Lung (tissue), 12 donors: ENCODE data around the gene TSKU. TPM values are rescaled to one million over a fixed set of nuclear protein-coding genes. Genes with fewer than 3 reads are reported as not detected.

Source experiments
- ATAC-seq: fragments of 200-7000 bp; cut with Tn5 transposase; one replicate; pipeline ENCODE4 v1.9.1; 2020; ENCODE audit warnings: moderate number of reproducible peaks; ENCODE audit not compliant: insufficient read depth, low FRiP score
- DNase-seq, 3 donors: peaks; one replicate each; pipeline ENCODE4 v3.0.0-alpha.2; 2013 to 2017
- H3K27ac ChIP-seq, 2 donors: one replicate each; pipeline ENCODE4 v1.5.1; 2013; ENCODE audit warnings: mild to moderate bottlenecking in 2 of 2, moderate library complexity in 2 of 2, control low read depth in 1 of 2, inconsistent platforms in 1 of 2, low read depth in 1 of 2, low read length in 1 of 2
- H3K27me3 ChIP-seq, 3 donors: one replicate each; pipeline ENCODE4 v1.5.1; 2013; ENCODE audit warnings: low read length in 2 of 3; ENCODE audit not compliant: control insufficient read depth in 3 of 3, insufficient read depth in 3 of 3
- H3K36me3 ChIP-seq, 4 donors: one replicate each; pipeline ENCODE4 v1.5.1; 2013; ENCODE audit warnings: low read length in 4 of 4, mild to moderate bottlenecking in 1 of 4, moderate library complexity in 1 of 4; ENCODE audit not compliant: control insufficient read depth in 4 of 4, insufficient read depth in 4 of 4
- H3K4me1 ChIP-seq, 5 donors: one replicate each; pipeline ENCODE4 v1.5.1; 2013; ENCODE audit warnings: low read length in 5 of 5, mild to moderate bottlenecking in 2 of 5, moderate library complexity in 1 of 5; ENCODE audit not compliant: control insufficient read depth in 5 of 5, insufficient read depth in 5 of 5
- H3K4me3 ChIP-seq: one replicate; pipeline ENCODE4 v1.5.1; 2013; ENCODE audit warnings: mild to moderate bottlenecking, control low read depth, moderate library complexity
- H3K9ac ChIP-seq, 2 donors: one replicate each; pipeline ENCODE4 v1.5.1; 2013; ENCODE audit warnings: low read length in 2 of 2, control low read depth in 1 of 2; ENCODE audit not compliant: insufficient read depth in 1 of 2
- H3K9me3 ChIP-seq, 4 donors: one replicate each; pipeline ENCODE4 v1.5.1; 2013; ENCODE audit warnings: low read length in 3 of 4, mild to moderate bottlenecking in 1 of 4, moderate library complexity in 1 of 4; ENCODE audit not compliant: control insufficient read depth in 4 of 4, insufficient read depth in 3 of 4
- CTCF ChIP-seq: IDR thresholded peaks from 2 replicates; pipeline ENCODE4 v1.5.1; 2012; ENCODE audit warnings: mild to moderate bottlenecking; ENCODE audit errors: control extremely low read depth, extremely low read depth
- WGBS, 2 donors: extraction: QIAGEN DNeasy Blood & Tissue Kit; methylation state at CpG; one replicate each; pipeline ENCODE4 v1.1.7; 2013; 5-methylcytosine and 5-hydroxymethylcytosine counted together
- polyA plus RNA-seq, 2 donors: library from polyadenylated mRNA; stranded (reverse); fragments of 200-250 nt; gene quantifications; one replicate each; pipeline ENCODE4 v1.2.1, GENCODE V29; 2013
- total RNA-seq, 2 donors: library from RNA; depleted of rRNA in 1 of 2; stranded (reverse); fragments of >200 nt in 1 of 2; gene quantifications; one replicate each; pipeline ENCODE4 v1.2.1, GENCODE V29; 2014 to 2021
- donor health status: control.
- donor health status: control.
- donor health status: Bipolar disorder and iron deficiency.
- donor health status: healthy.
- donor health status: DM: yes; HTN: yes; CAD: no.

The TSKU gene
- total and polyA plus RNA-seq, 4 donors, result 3.7 to 18.6 (median 11.6) TPM

GRCh38 chr11:76770642-76771445 is 12.3 kb upstream of the TSKU start:
- no peak overlapping the region for H3K4me3 ChIP-seq
- peak overlapping the region in 1 of 2 donors; percentile 8 for H3K27ac ChIP-seq
- TF ChIP-seq CTCF, result no peak
- no peak overlapping the region for H3K9ac ChIP-seq
- WGBS, 2 donors, result 45 to 70% methylated on average over 6 of the region's 6 CpGs
- ATAC-seq, result peak; percentile 8
- peaks cover 7 to 44% (median 30%) of the 10 kb centered on the region in 5 donors for H3K4me1 ChIP-seq
- H3K9me3 ChIP-seq, result no peaks in the 10 kb centered on the region
- H3K36me3 ChIP-seq, result no peaks in the 10 kb centered on the region
- DNase-seq, result peak in 2 of 3 donors; percentile 42 to 64
- no peaks in the 10 kb centered on the region for H3K27me3 ChIP-seq

- Histone ChIP-seq H3K27ac (peak overlapping the region in 1 of 2 donors; percentile 8), H3K4me3 (no peak overlapping the region), H3K9me3 (peaks cover 0 to 2% (median under 1%) of the 10 kb centered on the region in 4 donors), H3K27me3 (no peaks in the 10 kb centered on the region), H3K4me1 (peaks cover 7 to 37% (median 24%) of the 10 kb centered on the region in 5 donors), H3K36me3 (no peaks in the 10 kb centered on the region), H3K9ac (no peak overlapping the region)
- ATAC-seq (no peak), DNase-seq (no peak)
- no peak for TF ChIP-seq CTCF
- WGBS, 2 donors, result 81% methylated on average over 8 of the region's 8 CpGs
These were observed 11.6 kb upstream of the TSKU start for GRCh38 chr11:76771446-76772099.

GRCh38 chr11:76772100-76772782 is 10.9 kb upstream of the TSKU start:
- 66 to 70% methylated on average over 7 of the region's 7 CpGs for WGBS, 2 donors
- Histone ChIP-seq H3K27me3 (no peaks in the 10 kb centered on the region), H3K36me3 (no peaks in the 10 kb centered on the region), H3K4me1 (peaks cover 7 to 36% (median 24%) of the 10 kb centered on the region in 5 donors), H3K9me3 (peaks cover 0 to 4% (median 1%) of the 10 kb centered on the region in 4 donors), H3K4me3 (no peak overlapping the region), H3K9ac (no peak overlapping the region), H3K27ac (no peak overlapping the region)
- peak in 2 of 3 donors; percentile 51 to 61 for DNase-seq
- no peak for ATAC-seq
- TF ChIP-seq CTCF, result no peak
